ENCODE results near the gene CLDN24. TPM values are rescaled to one million over a fixed set of nuclear protein-coding genes. Genes with fewer than 3 reads are reported as not detected.

The CLDN24 gene
- total RNA-seq, 1 experiment from 2014 or later: not detected

DNA sequence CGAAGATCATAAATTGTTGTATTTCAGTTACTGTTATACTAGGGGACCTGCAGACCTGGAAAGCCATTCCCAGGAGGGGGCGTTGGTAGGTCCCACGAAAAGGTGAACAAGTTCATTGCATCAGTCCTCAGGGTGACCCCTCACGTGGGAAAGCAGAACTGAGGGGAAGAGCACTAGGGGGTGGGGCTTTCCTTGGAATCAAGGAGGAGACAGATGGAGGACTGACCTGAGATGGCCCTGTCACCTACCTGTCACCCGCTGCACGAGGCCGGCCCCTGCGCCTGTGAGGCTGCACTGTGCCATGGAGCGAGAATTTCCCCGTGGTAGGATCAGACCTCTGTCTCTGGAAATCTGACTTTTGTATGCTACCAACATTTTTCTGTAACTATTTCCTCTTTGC is 41.8 kb upstream of the CLDN24 start:
- Histone ChIP-seq H3K36me3 (ENCODE audit: control insufficient read depth, insufficient read depth, low read length) (no peaks in the 10 kb centered on the region), H3K27ac (ENCODE audit: low read length) (no peak overlapping the region), H3K9me3 (ENCODE audit: control insufficient read depth, insufficient read depth, low read depth, low read length) (no peaks in the 10 kb centered on the region), H3K4me1 (ENCODE audit: control insufficient read depth, insufficient read depth, low read length) (no peaks in the 10 kb centered on the region), H3K27me3 (ENCODE audit: control insufficient read depth, insufficient read depth, low read length) (no peaks in the 10 kb centered on the region), H3K4me3 (ENCODE audit: low read depth in 2 of 2, low read length in 2 of 2) (no peak overlapping the region)
- intact Hi-C loops (cut with micrococcal nuclease; ENCODE audit: unreplicated experiment): no loop called here
- ChIA-PET POLR2A (no interaction called here), CTCF (no interaction called here)
- no TSS peak for BruUV-seq (replicated peaks)
- DNase-seq (ENCODE audit: low read depth, low spot score): no peak
- no peak for ATAC-seq
- TF ChIP-seq, protein P1, sequence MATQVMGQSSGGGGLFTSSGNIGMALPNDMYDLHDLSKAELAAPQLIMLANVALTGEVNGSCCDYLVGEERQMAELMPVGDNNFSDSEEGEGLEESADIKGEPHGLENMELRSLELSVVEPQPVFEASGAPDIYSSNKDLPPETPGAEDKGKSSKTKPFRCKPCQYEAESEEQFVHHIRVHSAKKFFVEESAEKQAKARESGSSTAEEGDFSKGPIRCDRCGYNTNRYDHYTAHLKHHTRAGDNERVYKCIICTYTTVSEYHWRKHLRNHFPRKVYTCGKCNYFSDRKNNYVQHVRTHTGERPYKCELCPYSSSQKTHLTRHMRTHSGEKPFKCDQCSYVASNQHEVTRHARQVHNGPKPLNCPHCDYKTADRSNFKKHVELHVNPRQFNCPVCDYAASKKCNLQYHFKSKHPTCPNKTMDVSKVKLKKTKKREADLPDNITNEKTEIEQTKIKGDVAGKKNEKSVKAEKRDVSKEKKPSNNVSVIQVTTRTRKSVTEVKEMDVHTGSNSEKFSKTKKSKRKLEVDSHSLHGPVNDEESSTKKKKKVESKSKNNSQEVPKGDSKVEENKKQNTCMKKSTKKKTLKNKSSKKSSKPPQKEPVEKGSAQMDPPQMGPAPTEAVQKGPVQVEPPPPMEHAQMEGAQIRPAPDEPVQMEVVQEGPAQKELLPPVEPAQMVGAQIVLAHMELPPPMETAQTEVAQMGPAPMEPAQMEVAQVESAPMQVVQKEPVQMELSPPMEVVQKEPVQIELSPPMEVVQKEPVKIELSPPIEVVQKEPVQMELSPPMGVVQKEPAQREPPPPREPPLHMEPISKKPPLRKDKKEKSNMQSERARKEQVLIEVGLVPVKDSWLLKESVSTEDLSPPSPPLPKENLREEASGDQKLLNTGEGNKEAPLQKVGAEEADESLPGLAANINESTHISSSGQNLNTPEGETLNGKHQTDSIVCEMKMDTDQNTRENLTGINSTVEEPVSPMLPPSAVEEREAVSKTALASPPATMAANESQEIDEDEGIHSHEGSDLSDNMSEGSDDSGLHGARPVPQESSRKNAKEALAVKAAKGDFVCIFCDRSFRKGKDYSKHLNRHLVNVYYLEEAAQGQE (IDR thresholded peaks at IDR 0.05; ENCODE audit: insufficient read depth in 1 of 2, low read depth in 2 of 2, low read length in 1 of 2): no peak
- TF ChIP-seq, protein P2, sequence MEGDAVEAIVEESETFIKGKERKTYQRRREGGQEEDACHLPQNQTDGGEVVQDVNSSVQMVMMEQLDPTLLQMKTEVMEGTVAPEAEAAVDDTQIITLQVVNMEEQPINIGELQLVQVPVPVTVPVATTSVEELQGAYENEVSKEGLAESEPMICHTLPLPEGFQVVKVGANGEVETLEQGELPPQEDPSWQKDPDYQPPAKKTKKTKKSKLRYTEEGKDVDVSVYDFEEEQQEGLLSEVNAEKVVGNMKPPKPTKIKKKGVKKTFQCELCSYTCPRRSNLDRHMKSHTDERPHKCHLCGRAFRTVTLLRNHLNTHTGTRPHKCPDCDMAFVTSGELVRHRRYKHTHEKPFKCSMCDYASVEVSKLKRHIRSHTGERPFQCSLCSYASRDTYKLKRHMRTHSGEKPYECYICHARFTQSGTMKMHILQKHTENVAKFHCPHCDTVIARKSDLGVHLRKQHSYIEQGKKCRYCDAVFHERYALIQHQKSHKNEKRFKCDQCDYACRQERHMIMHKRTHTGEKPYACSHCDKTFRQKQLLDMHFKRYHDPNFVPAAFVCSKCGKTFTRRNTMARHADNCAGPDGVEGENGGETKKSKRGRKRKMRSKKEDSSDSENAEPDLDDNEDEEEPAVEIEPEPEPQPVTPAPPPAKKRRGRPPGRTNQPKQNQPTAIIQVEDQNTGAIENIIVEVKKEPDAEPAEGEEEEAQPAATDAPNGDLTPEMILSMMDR (IDR thresholded peaks at IDR 0.05): no peak
- no peak for TF ChIP-seq POLR2AphosphoS5 (IDR thresholded peaks at IDR 0.05; ENCODE audit: low read depth, low read length)
- no peak for TF ChIP-seq TCF7L2 (IDR thresholded peaks at IDR 0.05; ENCODE audit: low read depth, low read length)
- TF ChIP-seq SIN3A (IDR thresholded peaks at IDR 0.05; ENCODE audit: borderline replicate concordance, insufficient read depth, low read depth, low read length): no peak
- in situ Hi-C loops (cut with HindIII; ENCODE audit: low pct_unique_long_range_greater_than_20kb, low sequenced_read_pairs): no loop called here

DNA sequence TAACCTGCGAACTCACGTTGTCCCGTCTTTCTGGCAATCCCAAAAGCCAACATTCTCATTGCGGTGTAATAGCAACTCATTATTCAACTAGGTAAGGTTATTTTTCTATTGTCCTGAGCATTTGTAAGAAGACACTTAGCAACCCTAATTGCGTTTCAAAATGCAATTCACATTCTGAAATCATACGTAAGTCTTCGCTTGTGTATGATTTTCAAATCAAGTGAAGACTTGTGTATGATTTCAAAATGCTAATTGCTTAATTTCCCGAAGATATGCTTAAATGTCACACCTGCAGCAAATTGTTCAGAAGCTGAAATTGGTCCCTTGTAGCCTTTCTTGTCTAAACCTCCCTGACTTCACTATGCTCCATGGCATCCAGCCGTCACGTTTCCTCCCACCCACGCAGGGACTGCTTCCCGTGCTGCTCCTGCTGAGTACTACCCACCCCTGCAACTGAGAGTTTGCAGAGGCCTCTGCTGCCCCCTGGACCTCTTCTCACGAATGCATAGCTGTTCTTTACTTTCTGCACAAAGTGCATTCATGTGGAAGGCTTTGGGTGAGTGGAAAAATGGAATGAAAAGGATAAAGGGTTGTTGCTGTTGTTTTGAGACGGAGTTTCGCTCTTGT is 40.8 kb upstream of the CLDN24 start:
- Histone ChIP-seq H3K36me3 (ENCODE audit: control insufficient read depth, insufficient read depth, low read length) (no peaks in the 10 kb centered on the region), H3K27me3 (ENCODE audit: control insufficient read depth, insufficient read depth, low read length) (no peaks in the 10 kb centered on the region), H3K4me1 (ENCODE audit: control insufficient read depth, insufficient read depth, low read length) (no peaks in the 10 kb centered on the region), H3K4me3 (ENCODE audit: low read depth in 2 of 2, low read length in 2 of 2) (no peak overlapping the region), H3K9me3 (ENCODE audit: control insufficient read depth, insufficient read depth, low read depth, low read length) (no peaks in the 10 kb centered on the region), H3K27ac (ENCODE audit: low read length) (no peak overlapping the region)
- ATAC-seq (no peak; the same call in 1 of the 2 replicates), DNase-seq (ENCODE audit: low read depth, low spot score) (no peak)
- intact Hi-C loops (cut with micrococcal nuclease; ENCODE audit: unreplicated experiment) (no loop called here), in situ Hi-C loops (cut with HindIII; ENCODE audit: low pct_unique_long_range_greater_than_20kb, low sequenced_read_pairs) (no loop called here)
- CTCF ChIA-PET: no interaction called here
- TF ChIP-seq SIN3A (IDR thresholded peaks at IDR 0.05; ENCODE audit: borderline replicate concordance, insufficient read depth, low read depth, low read length) (no peak), TCF7L2 (IDR thresholded peaks at IDR 0.05; ENCODE audit: low read depth, low read length) (no peak), POLR2AphosphoS5 (IDR thresholded peaks at IDR 0.05; ENCODE audit: low read depth, low read length) (no peak)
- TF ChIP-seq, protein P1 (IDR thresholded peaks at IDR 0.05; ENCODE audit: insufficient read depth in 1 of 2, low read depth in 2 of 2, low read length in 1 of 2): no peak
- TF ChIP-seq, protein P2 (IDR thresholded peaks at IDR 0.05): no peak; the same call in 1 of the 2 replicates
- no TSS peak for BruUV-seq (replicated peaks)
- POLR2A ChIA-PET: no interaction called here

Measured in Panc1 (cell line).